SU-DHL-6 (cell line): ENCODE results near the gene MXI1.

Source experiments
- H2AFZ ChIP-seq: fragments of 200-600 bp; sonication (generic); 2 replicates; pipeline ENCODE4 v1.6.1; 2014; ENCODE audit warnings: low read depth, mild to moderate bottlenecking, moderate library complexity, mixed read lengths, antibody characterized with exemption, low read length; ENCODE audit not compliant: severe bottlenecking
- H3F3A ChIP-seq: fragments of 200-600 bp; shearing (Covaris generic); 2 replicates; pipeline ENCODE4 v1.6.0; 2016; ENCODE audit warnings: antibody characterized with exemption, mild to moderate bottlenecking; ENCODE audit not compliant: insufficient read depth
- H3K27ac ChIP-seq: fragments of 200-600 bp; sonication (generic); 2 replicates; pipeline ENCODE4 v1.5.1; 2016; ENCODE audit warnings: low read depth, mild to moderate bottlenecking, low read length, moderate library complexity, mixed read lengths
- H3K27me3 ChIP-seq: fragments of 200-600 bp; sonication (generic), shearing (Covaris generic); 2 replicates; pipeline ENCODE4 v1.6.0; 2014; ENCODE audit warnings: mild to moderate bottlenecking, low read length
- H3K36me3 ChIP-seq: fragments of 200-600 bp; sonication (generic); 2 replicates; pipeline ENCODE4 v1.6.1; 2014; ENCODE audit warnings: mild to moderate bottlenecking, low read length, mixed read lengths
- H3K4me2 ChIP-seq: fragments of 300-600, 200-600 bp; shearing (Covaris generic), sonication (generic); 2 replicates; pipeline ENCODE4 v1.6.0; 2014; ENCODE audit warnings: low read length, low read depth, mild to moderate bottlenecking; ENCODE audit not compliant: poor library complexity, severe bottlenecking
- H3K4me3 ChIP-seq: fragments of 200-600 bp; sonication (generic); 2 replicates; pipeline ENCODE4 v1.5.1; 2014; ENCODE audit warnings: antibody characterized with exemption, low read length, mild to moderate bottlenecking, mixed read lengths; ENCODE audit not compliant: insufficient read depth, poor library complexity, severe bottlenecking
- H3K79me2 ChIP-seq: fragments of 200-600 bp; sonication (generic); 2 replicates; pipeline ENCODE4 v1.6.1; 2014; ENCODE audit warnings: mild to moderate bottlenecking, low read length, moderate library complexity; ENCODE audit not compliant: insufficient read depth
- H3K9ac ChIP-seq: fragments of 200-600 bp; sonication (generic); 2 replicates; pipeline ENCODE4 v1.7.0; 2014; ENCODE audit warnings: mild to moderate bottlenecking, low read length
- H3K9me2 ChIP-seq: fragments of 200-600 bp; sonication (generic); replicated peaks from 2 replicates; pipeline ENCODE4 v1.6.1; 2014; ENCODE audit warnings: low read length; ENCODE audit not compliant: insufficient read depth
- H3K9me3 ChIP-seq: fragments of 200-600 bp; sonication (generic); 2 replicates; pipeline ENCODE4 v1.6.1; 2014; ENCODE audit warnings: low read length, mixed read lengths; ENCODE audit not compliant: insufficient read depth
- H4K20me1 ChIP-seq: fragments of 200-600 bp; sonication (generic); 2 replicates; pipeline ENCODE4 v1.6.1; 2014; ENCODE audit warnings: low read depth, mild to moderate bottlenecking, antibody characterized with exemption, low read length, moderate library complexity, mixed read lengths
- CTCF ChIP-seq: fragments of 200-600 bp; sonication (generic); IDR thresholded peaks from one replicate; pipeline ENCODE4 v1.5.1; 2017; ENCODE audit warnings: antibody characterized with exemption, mild to moderate bottlenecking, low read length, moderate library complexity; ENCODE audit not compliant: insufficient read depth, poor library complexity, severe bottlenecking
- EZH2phosphoT487 ChIP-seq: fragments of 200-600 bp; sonication (generic), shearing (Covaris generic); conservative IDR thresholded peaks from 2 replicates; pipeline ENCODE4 v1.6.1; 2018; ENCODE audit warnings: mild to moderate bottlenecking, antibody characterized with exemption, low read length, moderate library complexity, mixed read lengths

The MXI1 gene

GRCh38 chr10:110265573-110266193 is 58.3 kb downstream of the MXI1 start:
- H3K4me3 ChIP-seq = no peak overlapping the region
- no peak overlapping the region for H3K4me2 ChIP-seq
- H4K20me1 ChIP-seq = no peaks in the 10 kb centered on the region
- H2AFZ ChIP-seq = no peak overlapping the region
- H3K27ac ChIP-seq = no peak overlapping the region
- no peaks in the 10 kb centered on the region for H3K36me3 ChIP-seq
- no peaks in the 10 kb centered on the region for H3K9me2 ChIP-seq
- no peaks in the 10 kb centered on the region for H3K27me3 ChIP-seq
- H3K9ac ChIP-seq = no peak overlapping the region
- TF ChIP-seq CTCF (no peak), EZH2phosphoT487 (no peak)
- no peaks in the 10 kb centered on the region for H3F3A ChIP-seq
- H3K79me2 ChIP-seq = no peaks in the 10 kb centered on the region
- no peaks in the 10 kb centered on the region for H3K9me3 ChIP-seq

GRCh38 chr10:110267276-110267675 is 59.9 kb downstream of the MXI1 start:
- no peaks in the 10 kb centered on the region for H4K20me1 ChIP-seq
- no peaks in the 10 kb centered on the region for H3F3A ChIP-seq
- H3K4me2 ChIP-seq = no peak overlapping the region
- H3K79me2 ChIP-seq = no peaks in the 10 kb centered on the region
- no peaks in the 10 kb centered on the region for H3K9me3 ChIP-seq
- no peak overlapping the region for H3K27ac ChIP-seq
- no peaks in the 10 kb centered on the region for H3K9me2 ChIP-seq
- no peak overlapping the region for H2AFZ ChIP-seq
- H3K27me3 ChIP-seq = no peaks in the 10 kb centered on the region
- no peak overlapping the region for H3K4me3 ChIP-seq
- no peaks in the 10 kb centered on the region for H3K36me3 ChIP-seq
- TF ChIP-seq EZH2phosphoT487 = no peak
- no peak for TF ChIP-seq CTCF
- H3K9ac ChIP-seq = no peak overlapping the region

- Histone ChIP-seq H3K27me3 (no peaks in the 10 kb centered on the region), H3K4me2 (no peak overlapping the region), H3K9me3 (no peaks in the 10 kb centered on the region), H4K20me1 (no peaks in the 10 kb centered on the region), H3K79me2 (no peaks in the 10 kb centered on the region), H3F3A (no peaks in the 10 kb centered on the region), H2AFZ (no peak overlapping the region), H3K4me3 (no peak overlapping the region), H3K27ac (no peak overlapping the region), H3K9ac (no peak overlapping the region), H3K9me2 (no peaks in the 10 kb centered on the region), H3K36me3 (no peaks in the 10 kb centered on the region)
- TF ChIP-seq EZH2phosphoT487 (no peak), CTCF (no peak)
Observed at GRCh38 chr10:110268442-110268841, 61.0 kb downstream of the MXI1 start.
